ENCODE results near the gene CYP4F8. TPM values are rescaled to one million over a fixed set of nuclear protein-coding genes. Genes with fewer than 3 reads are reported as not detected.
A peak's percentile ranks its signal among the peaks of the same experiment; 100 is the strongest.

CYP4F8 gene
- total RNA-seq, 2 donors from 2014 or later, result not detected

GRCh38 chr19:15583346-15583745, 31.7 kb upstream of the CYP4F8 start:
- H3K27ac ChIP-seq, result no peak overlapping the region
- H3K9me3 ChIP-seq, result no peaks in the 10 kb centered on the region
- H3K4me1 ChIP-seq, result peaks cover 0 to 8% of the 10 kb centered on the region in 2 donors
- no peak overlapping the region for H3K4me3 ChIP-seq
- peaks cover 0 to 6% of the 10 kb centered on the region in 2 donors for H3K27me3 ChIP-seq
- no peak for TF ChIP-seq CTCF (IDR thresholded peaks at IDR 0.05)
- H3K36me3 ChIP-seq, result no peaks in the 10 kb centered on the region
- peak; percentile 46 for DNase-seq (ENCODE audit: low spot score)

GRCh38 chr19:15584095-15584494, 30.9 kb upstream of the CYP4F8 start:
- Histone ChIP-seq H3K27ac (no peak overlapping the region), H3K9me3 (no peaks in the 10 kb centered on the region), H3K27me3 (peaks cover 0 to 6% of the 10 kb centered on the region in 2 donors), H3K36me3 (no peaks in the 10 kb centered on the region), H3K4me1 (peaks cover 0 to 8% of the 10 kb centered on the region in 2 donors), H3K4me3 (peak overlapping the region in 1 of 2 donors; percentile 5)
- peak; percentile 7 for DNase-seq (ENCODE audit: low spot score)
- TF ChIP-seq CTCF (IDR thresholded peaks at IDR 0.05), result no peak

DNA sequence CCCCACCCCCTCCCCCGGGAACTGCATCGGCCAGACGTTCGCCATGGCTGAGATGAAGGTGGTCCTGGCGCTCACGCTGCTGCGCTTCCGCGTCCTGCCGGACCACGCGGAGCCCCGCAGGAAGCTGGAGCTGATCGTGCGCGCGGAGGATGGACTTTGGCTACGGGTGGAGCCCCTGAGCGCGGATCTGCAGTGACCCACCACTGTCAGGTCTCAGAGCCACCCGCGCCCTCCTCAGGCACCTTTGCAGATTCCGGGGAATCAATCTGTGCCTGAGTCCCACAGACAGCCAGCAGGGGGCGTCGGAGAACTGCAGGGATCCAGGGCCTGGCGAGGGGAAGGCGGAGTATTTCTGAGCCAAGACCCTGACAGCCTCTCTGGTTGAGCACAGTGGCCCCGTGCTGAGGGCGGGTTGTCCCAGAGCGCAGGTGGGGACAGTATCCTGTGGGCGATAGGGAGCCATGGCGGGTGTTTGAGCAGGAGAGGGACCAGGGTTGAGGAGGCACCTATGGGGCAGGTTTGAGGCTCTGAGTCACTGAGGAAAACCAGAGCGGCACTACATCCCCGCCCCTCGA, 30.4 kb upstream of the CYP4F8 start:
- peak overlapping the region in 1 of 2 donors; percentile 5 for H3K4me3 ChIP-seq
- H3K27me3 ChIP-seq, result peaks cover 0 to 6% of the 10 kb centered on the region in 2 donors
- DNase-seq (ENCODE audit: low spot score), result peak; percentile 69
- H3K4me1 ChIP-seq, result peaks cover 0 to 8% of the 10 kb centered on the region in 2 donors
- no peaks in the 10 kb centered on the region for H3K36me3 ChIP-seq
- H3K9me3 ChIP-seq, result no peaks in the 10 kb centered on the region
- TF ChIP-seq CTCF (IDR thresholded peaks at IDR 0.05), result peak; percentile 81 to 89
- H3K27ac ChIP-seq, result no peak overlapping the region

- Histone ChIP-seq H3K4me1 (peaks cover 0 to 8% of the 10 kb centered on the region in 2 donors), H3K36me3 (no peaks in the 10 kb centered on the region), H3K27me3 (peaks cover 0 to 6% of the 10 kb centered on the region in 2 donors)
These were observed 27.4 kb upstream of the CYP4F8 start for GRCh38 chr19:15587663-15588062.

GRCh38 chr19:15588265-15588664, 26.8 kb upstream of the CYP4F8 start:
- H3K4me1 ChIP-seq, result peaks cover 0 to 8% of the 10 kb centered on the region in 2 donors
- no peak for DNase-seq (ENCODE audit: low spot score)
- no peaks in the 10 kb centered on the region for H3K9me3 ChIP-seq
- no peak overlapping the region for H3K27ac ChIP-seq
- H3K4me3 ChIP-seq, result no peak overlapping the region
- H3K27me3 ChIP-seq, result peaks cover 0 to 6% of the 10 kb centered on the region in 2 donors
- no peak for TF ChIP-seq CTCF (IDR thresholded peaks at IDR 0.05)
- H3K36me3 ChIP-seq, result no peaks in the 10 kb centered on the region

More at GRCh38 chr19:15587663-15588062, 27.4 kb upstream of the CYP4F8 start:
- TF ChIP-seq CTCF (IDR thresholded peaks at IDR 0.05), result no peak
- no peak overlapping the region for H3K27ac ChIP-seq
- H3K9me3 ChIP-seq, result no peaks in the 10 kb centered on the region
- DNase-seq (ENCODE audit: low spot score), result peak; percentile 52
- no peak overlapping the region for H3K4me3 ChIP-seq

Measured in right atrium auricular region (tissue), 2 donors.